ENCODE measurements around the gene CABYR. TPM values are rescaled to one million over a fixed set of nuclear protein-coding genes. Genes with fewer than 3 reads are reported as not detected.
A peak's percentile ranks its signal among the peaks of the same experiment; 100 is the strongest.

Gene CABYR
- total and polyA plus RNA-seq, 10 donors, result 0.56 to 2.3 (median 1.4) TPM; not detected in 1

DNA sequence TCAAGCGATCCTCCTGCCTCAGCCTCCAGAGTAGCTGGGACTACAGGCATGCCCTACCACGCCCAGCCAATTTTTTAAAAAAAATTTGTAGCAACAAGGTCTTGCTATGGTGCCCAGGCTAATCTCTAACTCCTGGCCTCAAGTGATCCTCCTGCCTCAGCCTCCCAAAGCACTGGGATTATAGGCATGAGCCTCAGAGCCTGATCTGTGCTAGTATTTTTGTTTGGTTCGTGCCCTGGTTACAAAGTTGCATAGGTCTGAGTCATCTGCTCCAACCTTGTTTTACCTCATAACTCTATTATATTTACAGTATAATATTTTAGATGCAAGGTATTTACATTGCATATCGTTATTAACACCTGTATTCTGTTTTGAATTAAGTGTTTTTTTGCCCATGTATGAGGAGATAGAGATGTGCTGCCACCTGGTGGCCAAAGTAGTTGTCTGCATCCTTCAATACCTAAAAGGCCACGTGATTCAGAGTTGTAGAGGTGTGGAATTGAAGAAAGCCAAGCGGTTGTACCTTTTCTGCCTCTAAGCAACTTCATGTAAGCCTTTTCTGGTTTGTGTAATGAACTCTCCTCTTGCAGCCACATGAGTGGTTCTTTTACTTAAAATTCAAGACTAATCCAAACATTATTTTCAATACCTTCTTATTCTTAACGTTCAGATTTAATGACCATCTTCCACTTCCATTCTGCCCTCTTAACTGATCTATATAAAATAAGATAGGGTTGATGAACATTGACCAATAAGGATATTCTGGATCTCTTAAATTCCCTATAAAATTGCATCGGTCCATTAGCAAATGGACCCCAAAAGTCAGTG is 19.9 kb upstream of the CABYR start:
- Histone ChIP-seq H3K4me3 (no peak overlapping the region), H3K4me1 (peaks cover 0 to 25% (median 9%) of the 10 kb centered on the region in 6 donors), H3K36me3 (peaks cover 0 to 85% (median 10%) of the 10 kb centered on the region in 6 donors), H3K9me3 (no peaks in the 10 kb centered on the region), H3K27ac (no peak overlapping the region), H3K27me3 (replicated peaks in 1 of 7) (no peaks in the 10 kb centered on the region)
- intact Hi-C loops (cut with DNase I; ENCODE audit: low total_unique reads), result loop anchor here (10.0 kb wide), 1 partner anchor 104 kb away; the partner anchor contains the start of gene TTC39C
- peak; percentile 81 for DNase-seq
- TF ChIP-seq, protein P1, sequence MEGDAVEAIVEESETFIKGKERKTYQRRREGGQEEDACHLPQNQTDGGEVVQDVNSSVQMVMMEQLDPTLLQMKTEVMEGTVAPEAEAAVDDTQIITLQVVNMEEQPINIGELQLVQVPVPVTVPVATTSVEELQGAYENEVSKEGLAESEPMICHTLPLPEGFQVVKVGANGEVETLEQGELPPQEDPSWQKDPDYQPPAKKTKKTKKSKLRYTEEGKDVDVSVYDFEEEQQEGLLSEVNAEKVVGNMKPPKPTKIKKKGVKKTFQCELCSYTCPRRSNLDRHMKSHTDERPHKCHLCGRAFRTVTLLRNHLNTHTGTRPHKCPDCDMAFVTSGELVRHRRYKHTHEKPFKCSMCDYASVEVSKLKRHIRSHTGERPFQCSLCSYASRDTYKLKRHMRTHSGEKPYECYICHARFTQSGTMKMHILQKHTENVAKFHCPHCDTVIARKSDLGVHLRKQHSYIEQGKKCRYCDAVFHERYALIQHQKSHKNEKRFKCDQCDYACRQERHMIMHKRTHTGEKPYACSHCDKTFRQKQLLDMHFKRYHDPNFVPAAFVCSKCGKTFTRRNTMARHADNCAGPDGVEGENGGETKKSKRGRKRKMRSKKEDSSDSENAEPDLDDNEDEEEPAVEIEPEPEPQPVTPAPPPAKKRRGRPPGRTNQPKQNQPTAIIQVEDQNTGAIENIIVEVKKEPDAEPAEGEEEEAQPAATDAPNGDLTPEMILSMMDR (IDR thresholded peaks at IDR 0.05 in 8 of 11, conservative IDR thresholded peaks at IDR 0.05 in 3 of 11), result peak; percentile 79 to 96 (median 93)
- no peak for TF ChIP-seq POLR2A (IDR thresholded peaks at IDR 0.05)
- 47 to 64% (median 60%) methylated on average over 8 of the region's 8 CpGs for WGBS, 5 donors

DNA sequence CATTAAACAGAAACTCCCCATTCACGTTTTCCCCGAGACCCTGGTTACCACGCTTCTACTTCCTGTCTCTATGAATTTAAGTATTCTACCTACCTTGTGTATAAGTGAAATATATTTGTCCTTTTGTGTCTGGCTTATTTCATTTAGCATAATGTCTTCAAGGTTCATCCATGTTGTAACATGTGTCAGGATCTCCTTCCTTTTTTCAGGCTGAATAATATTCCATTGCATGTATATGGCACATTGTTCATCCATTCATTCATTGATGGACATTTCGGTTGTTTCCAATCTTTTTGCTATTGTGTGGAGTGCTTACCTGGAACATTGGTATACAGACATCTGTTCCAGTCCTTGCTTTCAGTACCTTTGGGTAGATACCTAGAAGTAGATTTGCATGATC is 18.2 kb upstream of the CABYR start:
- peaks cover 0 to 13% (median 4%) of the 10 kb centered on the region in 6 donors for H3K4me1 ChIP-seq
- intact Hi-C loops (cut with DNase I; ENCODE audit: low total_unique reads), result no loop called here
- no peak for DNase-seq
- H3K36me3 ChIP-seq, result peaks cover 0 to 88% (median 17%) of the 10 kb centered on the region in 6 donors
- H3K27me3 ChIP-seq (replicated peaks in 1 of 7), result no peaks in the 10 kb centered on the region
- WGBS, 5 donors, result 91 to 95% (median 95%) methylated on average over 4 of the region's 4 CpGs
- H3K27ac ChIP-seq, result no peak overlapping the region
- no peak overlapping the region for H3K4me3 ChIP-seq
- TF ChIP-seq POLR2AphosphoS5 (IDR thresholded peaks at IDR 0.05) (no peak), POLR2A (IDR thresholded peaks at IDR 0.05) (no peak)
- TF ChIP-seq, protein P1 (IDR thresholded peaks at IDR 0.05 in 8 of 11, conservative IDR thresholded peaks at IDR 0.05 in 3 of 11), result no peak
- no peaks in the 10 kb centered on the region for H3K9me3 ChIP-seq

DNA sequence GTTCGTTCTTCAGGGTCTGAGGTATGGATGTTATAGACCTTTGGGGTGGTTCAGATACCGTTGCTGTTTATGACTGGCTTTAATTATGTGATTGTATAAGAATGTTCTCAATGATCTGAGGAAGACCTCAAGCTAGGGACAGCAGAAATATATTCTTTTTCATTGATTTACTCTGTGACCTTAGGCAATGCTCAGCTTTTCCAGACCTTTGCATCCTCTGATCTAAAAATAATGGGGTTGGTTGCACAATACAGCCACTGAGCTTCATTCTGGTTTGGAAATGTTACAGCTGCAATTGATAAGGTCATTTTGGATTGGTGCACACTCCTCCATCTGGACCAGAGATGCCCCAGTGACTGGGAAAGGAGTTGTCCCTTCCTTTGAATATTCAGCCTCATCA is 17.2 kb upstream of the CABYR start:
- DNase-seq, result no peak
- intact Hi-C loops (cut with DNase I; ENCODE audit: low total_unique reads), result no loop called here
- TF ChIP-seq, protein P1 (IDR thresholded peaks at IDR 0.05 in 8 of 11, conservative IDR thresholded peaks at IDR 0.05 in 3 of 11), result no peak
- no peak for TF ChIP-seq POLR2A (IDR thresholded peaks at IDR 0.05)
- TF ChIP-seq POLR2AphosphoS5 (IDR thresholded peaks at IDR 0.05), result no peak
- H3K9me3 ChIP-seq, result no peaks in the 10 kb centered on the region
- H3K27me3 ChIP-seq (replicated peaks in 1 of 7), result no peaks in the 10 kb centered on the region
- no peak overlapping the region for H3K27ac ChIP-seq
- H3K4me3 ChIP-seq, result no peak overlapping the region
- peaks cover 0 to 91% (median 22%) of the 10 kb centered on the region in 6 donors for H3K36me3 ChIP-seq
- 90 to 96% (median 96%) methylated on average over 2 of the region's 2 CpGs for WGBS, 5 donors
- H3K4me1 ChIP-seq, result peaks cover 0 to 8% (median 0%) of the 10 kb centered on the region in 6 donors

DNA sequence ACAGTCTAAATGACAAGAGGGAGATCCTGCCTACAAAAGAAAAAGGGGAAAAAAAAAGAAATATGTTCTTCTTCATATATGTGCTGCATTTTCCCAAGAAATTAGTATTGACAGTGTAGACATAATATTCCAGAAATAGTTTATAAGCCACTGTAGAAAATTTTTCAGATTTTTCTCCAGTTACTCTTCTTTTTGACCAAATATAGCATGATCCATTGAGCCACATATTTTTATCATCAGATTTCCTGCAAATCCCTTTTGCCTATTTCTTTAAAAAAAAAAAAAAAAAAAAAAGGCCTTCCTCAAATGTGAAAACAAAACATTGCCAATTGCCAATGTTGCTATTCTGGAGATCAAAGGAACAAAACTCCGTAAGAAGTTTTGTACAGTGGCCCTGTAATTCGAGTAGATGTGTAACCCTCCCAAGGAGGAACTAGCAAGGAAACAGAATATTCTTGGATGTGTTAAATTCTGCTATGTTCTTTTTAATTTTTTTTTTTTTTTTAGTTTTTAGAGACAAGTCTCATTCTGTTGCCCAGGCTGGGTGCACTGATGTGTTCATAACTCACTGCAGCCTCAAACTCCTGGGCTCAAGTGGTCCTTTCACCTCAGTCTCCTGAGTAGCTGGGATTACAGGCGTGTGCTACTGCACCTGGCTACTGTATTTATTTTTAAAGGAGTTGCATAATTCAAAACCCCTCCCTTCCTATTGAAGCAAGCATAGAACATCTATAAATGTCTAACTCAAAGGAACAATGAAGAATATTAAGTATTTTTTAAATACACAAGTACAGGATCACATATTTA is 12.5 kb upstream of the CABYR start:
- TF ChIP-seq POLR2A (IDR thresholded peaks at IDR 0.05) (no peak), POLR2AphosphoS5 (IDR thresholded peaks at IDR 0.05) (no peak)
- TF ChIP-seq, protein P1 (IDR thresholded peaks at IDR 0.05 in 8 of 11, conservative IDR thresholded peaks at IDR 0.05 in 3 of 11), result no peak
- DNase-seq, result no peak
- peaks cover 0 to 100% (median 48%) of the 10 kb centered on the region in 6 donors for H3K36me3 ChIP-seq
- H3K4me3 ChIP-seq, result no peak overlapping the region
- 77 to 87% (median 82%) methylated on average over 3 of the region's 3 CpGs for WGBS, 5 donors
- H3K9me3 ChIP-seq, result no peaks in the 10 kb centered on the region
- intact Hi-C loops (cut with DNase I; ENCODE audit: low total_unique reads), result no loop called here
- H3K27ac ChIP-seq, result no peak overlapping the region
- no peaks in the 10 kb centered on the region for H3K4me1 ChIP-seq
- H3K27me3 ChIP-seq (replicated peaks in 1 of 7), result no peaks in the 10 kb centered on the region
